Hepatocyte (in vitro differentiated cells): ENCODE measurements around the gene SND1.

Source experiments
- CTCF ChIP-seq: fragments of 200-600 bp; sonication (generic); IDR thresholded peaks from 2 replicates; pipeline ENCODE4 v1.5.1; 2016; ENCODE audit warnings: antibody characterized with exemption, mild to moderate bottlenecking; ENCODE audit not compliant: poor library complexity
- EZH2phosphoT487 ChIP-seq: fragments of 200-600 bp; sonication (generic); IDR thresholded peaks from one replicate; pipeline ENCODE4 v1.6.1; 2018; ENCODE audit warnings: antibody characterized with exemption, mild to moderate bottlenecking, low read depth, moderate library complexity; ENCODE audit not compliant: unreplicated experiment, severe bottlenecking

- TF ChIP-seq CTCF: no peak
- no peak for TF ChIP-seq EZH2phosphoT487
These were observed 198.2 kb downstream of the SND1 start for GRCh38 chr7:127850195-127850594.
